GM21381 (cell line): Measurements from ENCODE around the gene FAM174C.
"Not testable (repeated sequence)": the region's sequence is repeated elsewhere in the genome, so short reads cannot be mapped to it uniquely, and the experiment has no call there.

Experiments used
- ATAC-seq: cut with Tn5 transposase; IDR thresholded peaks from one replicate; pipeline ENCODE4 v1.9.1; 2021; ENCODE audit warnings: mild to moderate bottlenecking, moderate library complexity; ENCODE audit not compliant: unreplicated experiment

The FAM174C gene

DNA sequence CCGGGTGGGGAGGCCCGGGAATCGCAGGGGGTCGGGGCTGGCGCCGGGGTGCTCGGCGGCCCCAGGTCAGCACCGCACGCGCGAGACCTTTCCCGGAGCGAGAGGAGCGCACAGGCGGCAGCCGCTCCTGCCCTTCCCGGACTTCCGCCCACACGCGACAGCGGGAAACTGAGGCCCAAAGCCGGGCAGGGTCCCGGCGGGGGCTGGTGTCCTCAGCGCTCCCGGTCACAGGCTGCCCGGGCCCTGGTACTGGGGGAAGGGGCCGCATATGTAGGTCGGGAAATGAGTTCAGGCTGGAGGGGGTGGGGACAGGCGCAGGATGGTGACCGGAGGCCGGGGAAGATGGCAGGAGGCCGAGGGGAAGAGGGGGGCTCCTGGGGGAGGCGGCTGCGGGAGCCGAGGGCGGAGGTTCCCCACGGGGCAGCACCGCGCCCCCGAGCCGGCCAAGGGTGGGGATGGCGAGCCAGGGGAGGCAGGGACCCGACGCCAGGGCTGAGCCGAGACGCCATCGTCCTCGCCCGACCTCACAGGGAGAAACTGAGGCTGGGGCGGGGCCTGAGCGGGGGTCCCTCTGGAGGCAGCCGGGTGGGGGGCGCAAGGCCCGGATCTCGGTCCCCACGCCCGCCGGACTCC lies 38.2 kb upstream of the FAM174C start:
- ATAC-seq = no peak

DNA sequence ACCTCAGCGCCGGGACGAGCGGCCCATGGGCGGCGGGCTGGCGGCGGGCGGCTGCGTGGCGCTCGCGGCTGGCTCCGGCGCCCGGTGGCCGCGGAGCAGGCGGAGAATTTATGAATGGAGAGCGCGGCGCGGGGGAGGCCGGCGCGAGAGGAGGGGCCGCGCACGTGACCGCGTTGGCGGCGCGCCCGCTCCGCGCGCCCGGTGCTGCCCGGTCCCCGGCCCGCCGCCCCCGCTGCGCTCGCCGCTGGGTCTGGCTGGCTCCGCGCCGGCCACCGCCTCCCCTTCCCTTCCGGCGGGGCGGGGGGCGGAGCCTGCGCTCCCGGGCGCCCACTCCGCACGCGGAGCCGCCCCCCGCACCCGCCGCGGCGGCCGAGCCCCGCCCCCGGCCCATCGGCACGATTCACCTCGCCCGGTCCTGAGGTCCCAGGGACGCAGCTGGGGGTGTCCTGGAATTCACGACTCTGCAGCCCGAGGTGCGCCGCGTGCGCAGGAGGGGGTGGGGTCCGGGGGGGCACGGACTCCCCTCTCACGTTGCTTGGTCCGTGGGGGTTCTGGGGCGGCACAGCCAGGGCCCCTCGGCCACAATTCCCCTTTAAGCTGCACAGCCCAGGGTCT lies 37.5 kb upstream of the FAM174C start, which contains the start of gene CBARP:
CBARP (minus strand) TSS at position 252 of the 615 bp plus-strand sequence. CDS start 1,905 bp downstream, outside the sequence.
- no peak for ATAC-seq

DNA sequence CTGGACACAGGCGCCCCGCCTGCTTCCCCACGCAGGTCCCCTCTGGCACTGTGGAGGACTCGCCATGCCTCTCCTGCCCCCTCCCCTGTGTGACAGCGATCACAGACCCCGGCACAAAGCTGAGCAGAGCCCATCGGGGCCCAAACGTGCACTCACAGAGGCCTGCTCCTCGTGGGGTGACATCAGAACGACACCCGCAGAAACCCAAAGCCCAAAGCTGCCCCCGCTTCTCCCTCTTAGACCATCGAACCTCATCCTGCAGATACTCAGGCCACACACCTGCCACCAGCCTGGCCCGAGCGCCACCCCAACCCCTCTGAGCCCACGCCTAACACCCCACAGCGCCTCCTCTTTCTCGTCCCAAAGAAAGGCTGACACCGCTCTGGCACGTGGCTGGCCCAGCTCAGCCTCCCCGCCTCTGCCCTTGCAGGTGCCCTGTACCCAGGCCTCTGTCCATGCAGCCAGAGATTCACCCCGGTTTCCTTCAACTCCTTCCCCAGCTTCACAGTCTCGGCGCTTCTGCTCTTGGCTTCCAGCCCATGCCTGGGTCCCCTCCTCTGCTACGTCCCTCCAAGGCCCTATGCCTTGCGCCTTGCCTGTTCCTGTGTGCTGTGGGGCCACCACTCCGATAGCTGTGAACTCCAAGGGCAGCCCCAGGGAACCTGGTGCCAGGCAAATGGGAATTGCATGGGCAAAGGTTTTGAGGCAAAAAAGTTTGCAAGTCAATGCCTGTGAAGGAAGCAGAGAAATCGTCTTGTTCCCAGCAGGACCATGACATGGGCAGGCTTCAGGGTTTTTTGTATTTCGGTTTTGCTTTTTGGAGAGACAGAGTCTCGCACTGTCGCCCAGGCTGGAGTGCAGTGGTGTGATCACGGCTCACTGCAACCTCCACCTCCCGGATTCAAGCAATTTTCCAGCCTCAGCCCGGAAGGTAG lies 36.7 kb upstream of the FAM174C start:
- no peak for ATAC-seq

DNA sequence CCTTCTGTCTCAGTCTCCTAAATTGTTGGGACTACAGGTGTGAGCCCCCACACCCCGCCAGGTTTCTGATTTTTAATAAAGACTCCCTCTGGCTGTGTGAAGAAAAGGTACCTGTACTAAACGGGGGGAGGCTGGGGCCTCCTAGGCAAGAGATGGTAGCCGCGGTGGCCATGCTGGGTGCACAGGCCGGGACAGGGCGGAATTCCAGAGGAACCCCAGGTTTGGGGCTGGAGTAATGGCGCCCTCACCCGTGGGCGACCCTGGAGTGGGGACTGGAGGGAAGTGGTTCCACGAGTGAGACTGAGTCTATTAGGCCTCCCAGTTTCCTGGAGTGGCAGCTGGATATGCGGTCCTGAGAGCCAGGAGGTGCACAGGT lies 35.9 kb upstream of the FAM174C start:
- no peak for ATAC-seq

DNA sequence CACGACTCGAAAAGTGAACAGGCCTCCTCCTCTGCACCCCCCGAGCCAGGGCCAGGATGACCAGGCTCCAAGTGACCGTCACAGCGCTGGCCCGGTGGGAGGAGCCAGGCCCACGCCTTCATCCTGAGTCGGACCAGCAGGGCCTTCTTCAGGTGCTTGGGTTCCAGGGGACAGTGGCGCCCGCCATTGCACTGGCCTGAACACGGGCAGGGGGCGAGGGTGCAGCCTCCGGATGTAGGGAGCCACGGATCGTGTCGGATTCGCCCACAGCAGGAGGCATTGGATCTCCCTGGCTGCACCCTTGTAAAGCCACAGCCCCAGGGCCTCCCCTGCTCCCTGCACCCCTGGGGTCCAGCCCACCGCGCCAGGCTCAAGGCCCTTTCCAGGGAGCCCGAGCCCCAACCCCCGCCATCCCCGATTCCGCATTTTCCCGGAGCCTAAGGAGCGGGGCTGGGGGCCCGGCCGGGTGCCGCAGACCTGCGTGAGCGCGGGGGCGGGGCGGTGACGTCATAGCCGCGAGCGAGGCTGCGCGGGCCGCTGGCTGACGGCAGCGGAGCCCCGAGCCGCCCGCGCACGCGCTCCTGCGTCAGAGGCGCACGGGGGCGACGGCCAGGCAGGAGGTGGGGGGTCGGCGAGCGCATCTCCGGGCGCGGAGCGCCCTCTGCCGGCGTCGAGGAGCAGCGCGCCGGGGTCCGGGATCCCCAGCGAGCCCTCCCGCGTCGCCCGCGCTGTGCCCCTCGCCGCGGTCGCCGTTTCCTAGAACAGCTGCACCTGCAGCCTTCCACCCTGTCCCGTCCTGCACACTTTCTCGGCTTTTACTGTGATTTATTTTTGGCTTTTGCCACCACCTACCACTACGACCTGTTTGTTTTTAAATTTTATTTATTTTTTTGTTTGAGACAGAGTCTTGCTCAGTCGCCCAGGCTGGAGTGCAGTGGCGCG lies 35.3 kb upstream of the FAM174C start:
- no peak for ATAC-seq

DNA sequence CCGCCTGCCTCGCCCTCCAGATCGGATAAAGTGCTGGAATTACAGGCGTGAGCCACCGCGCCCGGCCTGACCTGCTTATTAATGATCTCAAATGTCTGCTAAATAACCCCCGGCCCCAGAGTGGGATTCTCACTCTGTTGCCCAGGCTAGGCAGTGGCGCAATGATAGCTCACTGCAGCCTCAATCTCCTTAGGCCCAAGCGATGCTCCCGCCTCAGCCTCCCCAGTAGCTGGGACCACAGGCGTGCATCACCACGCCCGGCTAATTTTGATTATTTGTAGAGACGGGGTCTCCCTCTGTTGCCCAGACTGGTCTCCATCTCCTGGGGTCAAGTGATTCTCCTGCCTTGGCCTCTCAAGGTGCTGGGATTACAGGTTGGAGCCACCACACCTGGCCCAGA lies 34.4 kb upstream of the FAM174C start:
- ATAC-seq = no peak

DNA sequence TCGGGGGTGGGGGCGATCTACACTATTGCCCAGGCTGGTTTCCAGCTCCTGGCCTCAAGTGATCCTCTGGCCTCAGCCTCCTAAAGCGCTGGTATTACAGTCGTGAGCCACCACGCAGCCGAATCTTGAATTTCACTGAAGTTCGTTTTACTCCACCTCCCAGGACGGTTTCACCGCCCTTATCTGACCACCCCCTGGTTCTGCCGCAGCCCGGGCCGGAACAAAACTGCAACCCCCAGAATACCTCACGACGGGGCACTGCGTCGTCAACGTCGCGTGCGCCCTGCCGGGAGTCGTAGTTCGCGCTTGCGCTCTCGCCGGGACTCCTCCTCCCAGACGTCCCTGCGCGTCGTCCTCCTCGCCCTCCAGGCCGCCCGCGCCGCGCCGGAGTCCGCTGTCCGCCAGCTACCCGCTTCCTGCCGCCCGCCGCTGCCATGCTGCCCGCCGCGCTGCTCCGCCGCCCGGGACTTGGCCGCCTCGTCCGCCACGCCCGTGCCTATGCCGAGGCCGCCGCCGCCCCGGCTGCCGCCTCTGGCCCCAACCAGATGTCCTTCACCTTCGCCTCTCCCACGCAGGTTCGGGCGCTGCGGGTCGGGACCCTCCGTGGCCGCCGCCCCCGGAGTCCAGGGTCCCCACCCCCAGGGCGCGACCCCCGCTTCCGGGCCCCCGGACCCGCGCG lies 33.8 kb upstream of the FAM174C start, which contains the start of gene ATP5F1D:
ATP5F1D (plus strand) TSS at position 335 of the 679 bp plus-strand sequence; CDS start at position 435, 100 bp downstream.
- ATAC-seq = peak; percentile 57

DNA sequence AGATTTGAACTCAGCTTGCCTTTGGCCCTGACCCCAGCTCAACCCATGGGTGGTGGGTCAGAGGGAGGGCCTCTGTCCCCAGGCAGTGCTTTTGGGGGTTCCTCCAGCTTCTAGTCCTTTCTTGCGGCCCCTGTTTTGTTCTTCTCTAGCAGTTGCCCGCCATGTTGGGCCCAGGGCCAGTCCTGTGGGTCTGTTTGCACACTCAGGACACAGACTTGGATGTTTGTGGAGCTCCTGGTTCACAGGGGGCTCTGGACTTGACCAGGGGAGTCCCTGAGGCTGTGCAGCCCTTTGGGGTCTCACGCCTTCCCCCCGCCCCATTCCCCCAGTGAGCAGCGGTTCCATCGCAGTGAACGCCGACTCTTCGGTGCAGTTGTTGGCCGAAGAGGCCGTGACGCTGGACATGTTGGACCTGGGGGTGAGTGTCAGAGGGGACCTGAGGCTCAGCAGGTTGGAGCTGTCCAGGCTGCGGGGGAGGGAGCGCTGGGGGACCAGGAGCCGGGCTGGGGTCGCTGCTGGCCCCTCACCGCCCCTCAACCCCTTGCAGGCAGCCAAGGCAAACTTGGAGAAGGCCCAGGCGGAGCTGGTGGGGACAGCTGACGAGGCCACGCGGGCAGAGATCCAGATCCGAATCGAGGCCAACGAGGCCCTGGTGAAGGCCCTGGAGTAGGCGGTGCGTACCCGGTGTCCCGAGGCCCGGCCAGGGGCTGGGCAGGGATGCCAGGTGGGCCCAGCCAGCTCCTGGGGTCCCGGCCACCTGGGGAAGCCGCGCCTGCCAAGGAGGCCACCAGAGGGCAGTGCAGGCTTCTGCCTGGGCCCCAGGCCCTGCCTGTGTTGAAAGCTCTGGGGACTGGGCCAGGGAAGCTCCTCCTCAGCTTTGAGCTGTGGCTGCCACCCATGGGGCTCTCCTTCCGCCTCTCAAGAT lies 31.3 kb upstream of the FAM174C start:
- no peak for ATAC-seq

DNA sequence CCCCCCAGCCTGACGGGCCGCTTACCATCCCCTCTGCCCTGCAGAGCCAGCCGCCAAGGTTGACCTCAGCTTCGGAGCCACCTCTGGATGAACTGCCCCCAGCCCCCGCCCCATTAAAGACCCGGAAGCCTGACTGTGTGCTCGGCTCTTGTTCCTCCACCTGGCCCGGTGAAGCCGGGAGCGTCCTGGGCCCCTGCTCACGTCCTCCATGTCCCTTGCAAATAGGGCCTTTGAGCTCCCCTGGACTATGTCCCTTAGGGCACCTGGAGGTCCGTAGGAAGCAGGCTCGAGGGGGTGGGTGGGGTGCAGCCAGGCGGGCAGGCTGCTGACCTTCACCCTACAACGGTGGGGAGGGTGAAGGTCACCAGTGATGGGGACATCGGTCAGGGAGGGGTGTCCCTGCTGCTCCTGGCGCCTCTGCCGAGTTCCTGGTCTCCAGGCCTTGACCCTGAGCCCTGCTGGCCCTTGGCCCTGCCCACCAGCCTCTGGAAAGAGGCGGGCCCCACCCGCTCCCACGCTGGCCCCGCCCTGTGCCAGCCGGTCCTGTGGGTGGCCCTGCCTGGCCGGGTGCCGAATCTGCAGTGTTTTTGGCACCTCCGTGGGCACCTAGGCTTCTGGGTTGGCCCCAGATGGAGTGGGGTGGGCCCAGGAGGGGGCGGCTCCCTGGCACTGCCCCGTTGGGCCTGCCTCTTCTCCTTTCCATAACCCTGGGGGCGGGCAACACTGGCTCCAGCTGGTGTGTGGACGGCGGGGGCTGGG lies 30.5 kb upstream of the FAM174C start:
- ATAC-seq = no peak

DNA sequence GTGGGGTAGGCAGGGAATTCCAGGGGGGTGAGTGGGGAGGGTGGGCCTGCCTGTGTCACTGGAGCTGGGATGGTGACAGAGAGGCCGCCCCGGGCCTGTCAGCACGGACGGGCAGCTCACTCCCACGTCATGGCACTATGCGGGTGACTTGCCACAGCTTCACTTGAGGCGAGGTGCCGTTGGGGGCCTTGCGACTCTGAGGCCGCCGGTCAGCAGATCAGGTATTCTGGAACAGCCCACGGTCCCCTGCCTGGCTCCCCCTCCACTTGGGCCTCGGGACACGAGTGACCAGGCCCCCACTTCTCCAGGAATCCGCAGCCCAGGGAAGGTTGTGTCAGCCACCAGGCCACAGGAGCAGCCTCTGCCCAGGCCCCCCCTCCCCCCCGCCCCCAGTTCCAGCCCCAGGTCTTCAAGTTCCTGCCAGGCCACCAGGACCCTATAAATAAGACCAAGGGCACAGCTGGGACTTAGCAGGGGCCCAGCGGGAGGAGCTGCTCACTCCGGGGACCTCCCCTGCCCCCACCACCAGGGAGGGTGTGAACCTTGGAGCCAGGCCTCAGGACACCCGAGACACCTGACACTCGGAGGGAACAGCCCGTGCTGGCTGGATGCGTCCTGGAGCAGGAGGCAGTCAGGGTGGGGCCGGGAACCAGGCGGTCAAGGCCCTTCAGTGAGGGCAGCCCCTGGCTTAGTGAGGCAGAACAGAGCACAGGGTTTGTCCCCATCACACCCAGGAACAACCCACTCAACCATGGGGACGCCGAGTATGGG lies 29.7 kb upstream of the FAM174C start:
- no peak for ATAC-seq

DNA sequence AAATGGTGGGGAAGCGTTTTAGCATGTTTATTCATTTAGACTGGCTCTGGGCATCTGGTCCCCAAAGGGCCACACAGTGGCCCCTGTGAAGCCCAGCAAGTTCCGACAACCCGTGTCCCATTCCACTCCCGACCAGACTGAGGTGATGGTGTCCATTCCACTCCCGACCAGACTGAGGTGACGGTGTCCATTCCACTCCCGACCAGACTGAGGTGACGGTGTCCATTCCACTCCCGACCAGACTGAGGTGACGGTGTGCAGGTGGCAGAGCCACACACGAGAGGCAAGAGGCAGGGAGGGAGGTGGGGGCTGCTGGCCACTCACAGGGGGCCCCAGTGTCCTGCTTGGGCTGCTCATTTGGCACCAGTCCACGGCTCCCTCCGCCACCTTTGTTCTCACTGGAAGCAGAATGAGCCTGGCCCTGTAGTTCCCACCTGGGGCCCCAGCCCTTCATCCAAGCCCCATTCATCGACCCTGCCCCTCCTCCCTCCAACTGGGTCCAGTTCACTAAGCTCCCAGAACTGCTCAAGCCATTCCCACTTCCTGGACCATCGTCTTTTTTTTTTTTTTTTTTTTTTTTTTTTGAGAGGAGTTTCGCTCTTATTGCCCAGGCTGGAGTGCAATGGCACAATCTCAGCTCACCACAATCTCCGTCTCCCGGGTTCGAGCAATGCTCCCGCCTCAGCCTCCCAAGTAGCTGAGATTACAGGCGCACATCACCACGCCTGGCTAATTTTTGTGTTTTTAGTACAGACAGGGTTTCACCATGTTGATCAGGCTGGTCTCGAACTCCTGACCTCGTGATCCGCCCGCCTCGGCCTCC lies 28.9 kb upstream of the FAM174C start:
- ATAC-seq = not testable (repeated sequence)

DNA sequence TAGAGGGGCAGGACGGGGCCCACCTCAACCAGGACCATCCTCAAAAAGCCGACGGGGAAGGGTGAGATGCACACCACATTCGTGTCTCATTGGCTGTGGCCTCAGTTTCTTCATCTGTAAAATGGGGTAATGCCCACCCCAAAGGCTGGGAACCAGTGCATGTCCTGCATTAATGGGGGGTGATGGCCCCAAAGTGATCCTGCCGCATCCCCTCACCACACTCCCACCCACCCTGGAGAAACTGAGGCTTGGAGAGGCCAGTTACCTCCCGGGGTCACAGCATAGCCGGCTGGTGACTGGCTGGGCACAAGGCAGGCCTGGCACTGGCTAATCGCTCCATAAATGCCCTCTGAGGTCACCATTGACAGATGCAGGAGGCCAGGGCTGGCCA lies 27.6 kb upstream of the FAM174C start:
- no peak for ATAC-seq

DNA sequence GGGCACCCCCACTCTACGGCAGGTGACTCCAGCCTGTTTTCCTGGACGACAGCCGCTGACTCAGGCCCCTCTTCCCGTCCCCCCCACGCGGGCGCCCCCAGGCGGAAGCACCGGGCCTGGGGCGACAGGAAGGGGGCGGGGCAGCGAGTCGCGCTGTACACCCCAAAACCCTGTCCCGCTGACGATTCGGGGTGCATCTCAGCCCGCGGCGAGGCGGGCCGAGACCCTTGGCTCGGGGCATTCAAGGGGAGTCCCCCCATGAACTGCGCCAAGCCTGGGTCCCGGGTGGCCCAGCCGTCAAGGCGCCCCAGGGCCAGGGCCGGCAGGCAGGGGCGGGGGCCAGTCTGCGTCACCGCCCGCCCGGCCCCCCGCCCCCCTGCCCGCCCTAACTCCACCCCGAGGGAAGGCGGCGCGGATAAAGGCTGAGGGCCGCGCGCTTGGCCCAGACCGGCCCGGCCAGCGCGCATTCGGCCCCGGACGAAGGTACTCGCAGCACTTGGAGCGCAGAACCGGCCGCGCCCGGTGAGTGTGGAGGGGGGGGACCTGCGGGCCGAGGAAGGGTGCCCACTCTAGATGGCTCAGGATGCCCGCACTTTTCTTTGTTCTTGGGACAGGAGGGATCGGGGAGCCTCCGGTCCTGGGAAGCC lies 27.1 kb upstream of the FAM174C start, which contains the start of gene MIDN:
MIDN (plus strand) TSS at position 445 of the 647 bp plus-strand sequence. CDS start 1,714 bp downstream, outside the sequence.
- ATAC-seq = peak; percentile 16

DNA sequence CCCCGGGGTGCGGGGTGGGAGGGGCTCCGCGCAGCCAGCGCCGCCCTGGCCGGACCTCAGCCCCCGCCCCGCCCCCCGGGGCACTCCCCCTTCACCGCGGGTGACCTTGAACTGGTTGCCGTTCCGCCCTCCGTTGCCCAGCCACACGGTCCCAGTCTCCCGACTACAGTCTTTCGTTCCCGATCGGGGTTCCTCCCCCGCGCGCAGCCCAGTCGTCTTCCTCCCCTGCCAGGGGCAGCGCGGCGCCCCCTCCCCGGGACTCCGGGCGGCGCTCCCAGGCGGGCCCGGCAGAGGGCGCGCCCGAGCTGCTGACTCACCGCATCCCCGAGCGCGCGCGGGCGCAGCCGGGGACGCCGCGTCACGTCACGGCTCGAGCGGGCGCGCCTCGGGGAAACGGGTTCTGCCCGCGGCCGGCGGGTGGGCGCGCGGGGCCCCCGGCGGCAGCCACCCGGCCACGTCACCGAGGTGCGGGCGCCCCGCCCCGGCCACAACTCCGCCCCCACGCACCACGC lies 26.5 kb upstream of the FAM174C start:
- peak; percentile 23 for ATAC-seq

DNA sequence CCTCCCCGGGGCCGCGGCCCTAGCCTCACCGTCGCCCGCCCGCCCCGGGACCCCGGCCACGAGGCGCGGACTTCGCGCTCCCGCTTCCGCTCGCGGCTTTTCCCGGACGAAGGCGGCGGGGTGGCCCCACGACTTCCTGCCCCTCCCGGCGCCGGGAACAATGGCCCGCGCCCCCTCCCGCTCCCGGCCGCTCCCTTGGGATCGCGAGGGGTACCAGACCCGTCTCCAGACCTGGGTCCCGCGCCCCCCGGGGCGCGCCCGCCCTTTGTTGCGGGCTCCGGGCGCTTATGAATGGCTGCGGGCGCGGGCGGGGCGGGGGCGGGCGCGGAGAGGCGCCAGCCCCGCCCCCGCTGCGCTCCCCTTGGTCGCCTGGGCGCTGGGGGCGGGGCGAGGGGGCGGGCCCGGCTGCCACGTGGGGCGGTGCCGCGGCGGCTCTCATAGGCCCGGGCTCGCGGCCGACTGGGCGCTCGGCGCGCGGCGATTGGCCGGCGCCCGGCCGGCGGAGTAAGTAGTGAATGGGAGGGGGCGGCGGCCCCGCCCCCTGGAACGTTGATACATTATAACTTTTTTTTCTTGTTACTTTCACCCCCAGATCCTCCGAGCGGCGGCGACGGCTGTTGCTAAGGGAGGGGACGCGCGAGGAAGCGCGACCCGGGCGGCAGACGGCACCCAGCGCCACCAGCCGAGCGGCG lies 25.9 kb upstream of the FAM174C start:
- peak; percentile 47 for ATAC-seq
